Peyer's patch (tissue), 4 donors: ENCODE measurements around the gene ARRDC1. TPM values are rescaled to one million over a fixed set of nuclear protein-coding genes. Genes with fewer than 3 reads are reported as not detected.

Source experiments
- DNase-seq, 3 donors: peaks; one replicate each; pipeline ENCODE4 v3.0.0-alpha.2; 2017 to 2019
- H3K27ac ChIP-seq, 4 donors: fragments of 200-600 bp; sonication (generic); one replicate each; pipeline ENCODE4 v1.5.1; 2016 to 2019
- H3K27me3 ChIP-seq, 2 donors: fragments of 200-600 bp; sonication (generic); one replicate each; pipeline ENCODE4 v1.5.1; 2019
- H3K36me3 ChIP-seq, 3 donors: fragments of 200-600 bp; sonication (generic); one replicate each; pipeline ENCODE4 v1.5.1; 2016 to 2019
- H3K4me1 ChIP-seq, 4 donors: fragments of 200-600 bp; sonication (generic); one replicate each; pipeline ENCODE4 v1.5.1; 2016 to 2019
- H3K4me3 ChIP-seq, 4 donors: fragments of 200-600 bp; sonication (generic); 1 replicate in 3 of 4; 2 replicates in 1 of 4; pipeline ENCODE4 v1.5.1; 2016 to 2019; ENCODE audit warnings: mild to moderate bottlenecking in 1 of 4
- H3K9me3 ChIP-seq, 4 donors: fragments of 200-600 bp; sonication (generic); one replicate each; pipeline ENCODE4 v1.5.1; 2016 to 2019; ENCODE audit warnings: mild to moderate bottlenecking in 1 of 4
- POLR2A ChIP-seq, 2 donors: fragments of 450-650 bp; IDR thresholded peaks; one replicate each; pipeline ENCODE4 v1.5.1; 2017; ENCODE audit warnings: antibody characterized with exemption in 2 of 2, mild to moderate bottlenecking in 2 of 2, moderate library complexity in 2 of 2
- total RNA-seq, 4 donors: library from RNA; depleted of rRNA; stranded (reverse); fragments of >200 nt; gene quantifications; one replicate each; pipeline ENCODE4 v1.1.0, GENCODE V29; 2016
- TF ChIP-seq, protein P1 (sequence below), 6 experiments: fragments of 450-650 bp in 4 of 6; fragments of 200-600 bp in 2 of 6; sonication (generic) in 1 of 6; IDR thresholded peaks; one replicate each; pipeline ENCODE4 v1.5.1; 2017 to 2019; ENCODE audit warnings: antibody characterized with exemption in 6 of 6, mild to moderate bottlenecking in 3 of 6, moderate library complexity in 1 of 6

Gene ARRDC1
- total RNA-seq, 4 donors from 2014 or later, result 102 to 341 (median 175) TPM

DNA sequence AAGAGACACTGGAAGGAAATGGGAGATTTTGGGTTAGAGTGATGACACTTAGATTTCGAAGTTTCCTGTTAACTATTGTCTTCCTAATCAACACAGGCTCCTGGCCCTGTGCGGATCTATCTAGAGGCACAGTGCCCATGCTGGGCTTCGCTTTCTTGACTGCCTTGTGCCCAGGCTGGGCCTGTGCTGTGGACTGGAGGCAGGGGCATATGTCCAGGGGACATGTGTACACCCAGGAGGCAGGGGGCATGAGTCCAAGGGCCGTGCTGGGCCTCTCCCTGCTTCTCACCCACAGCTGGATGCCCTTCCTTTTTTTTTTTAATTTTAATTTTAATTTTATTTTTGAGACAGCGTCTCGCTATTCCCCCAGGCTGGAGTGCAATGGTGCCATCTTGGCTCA is 50.9 kb downstream of the ARRDC1 start:
- Histone ChIP-seq H3K9me3 (no peaks in the 10 kb centered on the region), H3K27me3 (no peaks in the 10 kb centered on the region), H3K27ac (no peak overlapping the region), H3K4me3 (no peak overlapping the region), H3K4me1 (no peaks in the 10 kb centered on the region), H3K36me3 (peaks cover 0 to 31% (median 0%) of the 10 kb centered on the region in 3 donors)
- no peak for TF ChIP-seq POLR2A (IDR thresholded peaks at IDR 0.05)
- TF ChIP-seq, protein P1, sequence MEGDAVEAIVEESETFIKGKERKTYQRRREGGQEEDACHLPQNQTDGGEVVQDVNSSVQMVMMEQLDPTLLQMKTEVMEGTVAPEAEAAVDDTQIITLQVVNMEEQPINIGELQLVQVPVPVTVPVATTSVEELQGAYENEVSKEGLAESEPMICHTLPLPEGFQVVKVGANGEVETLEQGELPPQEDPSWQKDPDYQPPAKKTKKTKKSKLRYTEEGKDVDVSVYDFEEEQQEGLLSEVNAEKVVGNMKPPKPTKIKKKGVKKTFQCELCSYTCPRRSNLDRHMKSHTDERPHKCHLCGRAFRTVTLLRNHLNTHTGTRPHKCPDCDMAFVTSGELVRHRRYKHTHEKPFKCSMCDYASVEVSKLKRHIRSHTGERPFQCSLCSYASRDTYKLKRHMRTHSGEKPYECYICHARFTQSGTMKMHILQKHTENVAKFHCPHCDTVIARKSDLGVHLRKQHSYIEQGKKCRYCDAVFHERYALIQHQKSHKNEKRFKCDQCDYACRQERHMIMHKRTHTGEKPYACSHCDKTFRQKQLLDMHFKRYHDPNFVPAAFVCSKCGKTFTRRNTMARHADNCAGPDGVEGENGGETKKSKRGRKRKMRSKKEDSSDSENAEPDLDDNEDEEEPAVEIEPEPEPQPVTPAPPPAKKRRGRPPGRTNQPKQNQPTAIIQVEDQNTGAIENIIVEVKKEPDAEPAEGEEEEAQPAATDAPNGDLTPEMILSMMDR (IDR thresholded peaks at IDR 0.05), result no peak
- no peak for DNase-seq

GRCh38 chr9:137657606-137658005 is 52.1 kb downstream of the ARRDC1 start:
- H3K27ac ChIP-seq, result no peak overlapping the region
- no peaks in the 10 kb centered on the region for H3K9me3 ChIP-seq
- DNase-seq, result no peak
- no peaks in the 10 kb centered on the region for H3K4me1 ChIP-seq
- TF ChIP-seq, protein P1 (IDR thresholded peaks at IDR 0.05), result no peak
- no peak for TF ChIP-seq POLR2A (IDR thresholded peaks at IDR 0.05)
- H3K27me3 ChIP-seq, result no peaks in the 10 kb centered on the region
- H3K36me3 ChIP-seq, result peaks cover 0 to 22% (median 0%) of the 10 kb centered on the region in 3 donors
- H3K4me3 ChIP-seq, result no peak overlapping the region

DNA sequence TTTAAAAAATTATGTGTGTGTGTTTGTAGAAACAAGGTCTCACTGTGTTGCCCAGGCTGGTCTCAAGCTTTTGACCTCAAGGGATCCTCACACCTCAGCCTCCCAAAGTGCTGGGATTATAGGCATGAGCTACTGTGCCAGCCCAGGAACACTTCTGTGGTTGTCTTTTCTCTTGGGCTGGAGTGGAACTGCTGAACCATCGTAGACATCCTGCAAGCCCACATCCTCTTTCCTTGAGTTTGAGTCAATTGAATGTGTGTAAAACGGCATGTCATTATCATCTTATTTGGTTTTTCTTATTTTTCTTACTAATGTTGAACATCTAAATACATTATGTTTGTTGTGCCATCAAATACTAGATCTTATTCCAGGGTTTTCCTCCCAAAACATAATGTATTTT is 53.3 kb downstream of the ARRDC1 start:
- Histone ChIP-seq H3K9me3 (no peaks in the 10 kb centered on the region), H3K27me3 (no peaks in the 10 kb centered on the region), H3K4me1 (no peaks in the 10 kb centered on the region), H3K27ac (no peak overlapping the region), H3K36me3 (peaks cover 0 to 16% (median 0%) of the 10 kb centered on the region in 3 donors), H3K4me3 (no peak overlapping the region)
- DNase-seq, result no peak
- TF ChIP-seq, protein P1 (IDR thresholded peaks at IDR 0.05), result no peak
- no peak for TF ChIP-seq POLR2A (IDR thresholded peaks at IDR 0.05)

- Histone ChIP-seq H3K27ac (no peak overlapping the region), H3K36me3 (peaks cover 0 to 8% (median 0%) of the 10 kb centered on the region in 3 donors), H3K27me3 (no peaks in the 10 kb centered on the region), H3K4me3 (no peak overlapping the region), H3K9me3 (no peaks in the 10 kb centered on the region), H3K4me1 (no peaks in the 10 kb centered on the region)
- DNase-seq, result peak in 2 of 3 donors; percentile 14 to 17
- no peak for TF ChIP-seq POLR2A (IDR thresholded peaks at IDR 0.05)
- TF ChIP-seq, protein P1 (IDR thresholded peaks at IDR 0.05), result no peak
Measured at GRCh38 chr9:137660144-137660543, 54.7 kb downstream of the ARRDC1 start.

- Histone ChIP-seq H3K4me3 (no peak overlapping the region), H3K4me1 (peaks cover 0 to 10% (median 4%) of the 10 kb centered on the region in 4 donors), H3K9me3 (no peaks in the 10 kb centered on the region), H3K36me3 (no peaks in the 10 kb centered on the region), H3K27ac (no peak overlapping the region), H3K27me3 (no peaks in the 10 kb centered on the region)
- no peak for DNase-seq
- no peak for TF ChIP-seq POLR2A (IDR thresholded peaks at IDR 0.05)
- TF ChIP-seq, protein P1 (IDR thresholded peaks at IDR 0.05), result no peak
Measured at GRCh38 chr9:137663584-137663983, 58.1 kb downstream of the ARRDC1 start.

DNA sequence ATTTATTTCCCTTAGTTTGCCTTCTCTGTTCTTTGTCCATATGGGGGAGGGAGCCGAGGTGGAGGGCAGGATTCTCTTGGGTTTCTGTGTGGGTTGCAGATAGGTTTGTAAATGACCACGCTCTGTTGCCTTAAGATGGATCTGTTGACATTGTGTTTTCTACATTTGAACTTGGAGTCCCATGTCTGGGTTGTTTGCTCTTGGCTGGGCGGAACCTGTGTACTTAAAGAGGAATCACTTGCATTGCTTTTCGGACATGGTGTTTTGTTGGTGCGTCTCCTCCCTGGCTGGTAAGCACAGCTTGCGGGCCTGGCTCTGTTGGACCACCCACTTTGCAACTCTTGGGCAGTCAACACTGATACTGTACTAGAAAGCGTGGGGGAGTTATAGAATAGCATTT is 59.2 kb downstream of the ARRDC1 start:
- Histone ChIP-seq H3K27me3 (no peaks in the 10 kb centered on the region), H3K4me1 (peaks cover 0 to 15% (median 4%) of the 10 kb centered on the region in 4 donors), H3K36me3 (peaks cover 0 to 5% (median 0%) of the 10 kb centered on the region in 3 donors), H3K4me3 (no peak overlapping the region), H3K9me3 (no peaks in the 10 kb centered on the region), H3K27ac (no peak overlapping the region)
- TF ChIP-seq, protein P1 (IDR thresholded peaks at IDR 0.05), result no peak
- no peak for TF ChIP-seq POLR2A (IDR thresholded peaks at IDR 0.05)
- no peak for DNase-seq
